T-cell (primary cell): ENCODE results near the gene FAM219A. TPM values are rescaled to one million over a fixed set of nuclear protein-coding genes. Genes with fewer than 3 reads are reported as not detected.

Experiments used
- ATAC-seq, 4 experiments: fragments of 200-7000 bp in 3 of 4; fragments of 150-1000 bp in 1 of 4; cut with Tn5 transposase; replicated peaks in 1 of 4; 1 replicate in 3 of 4; 2 replicates in 1 of 4; pipeline ENCODE4 v1.10.0; 2021; ENCODE audit warnings: moderate library complexity in 3 of 4, mild to moderate bottlenecking in 2 of 4, moderate number of reproducible peaks in 1 of 4
- CTCF ChIA-PET, 2 donors: fragments of 300-600 bp; sonication (Branson Sonifier 250); formaldehyde crosslinking; loops; one replicate each; lab custom pipeline; 2022; ENCODE audit warnings: antibody characterized with exemption in 2 of 2; lab: Charles Lee
- POLR2A ChIA-PET, 2 donors: fragments of 300-600 bp; sonication (Branson Sonifier 250); formaldehyde crosslinking; loops; one replicate each; lab custom pipeline; 2022; ENCODE audit warnings: antibody characterized with exemption in 2 of 2; lab: Charles Lee
- DNase-seq, 35 experiments: peaks; one replicate each; pipeline versions ENCODE4 v3.0.0 to v3.0.0-alpha.2; 2013 to 2023
- H3K27ac ChIP-seq: one replicate; pipeline ENCODE4 v1.5.1; 2013; ENCODE audit warnings: low read length
- H3K27me3 ChIP-seq, 2 experiments: replicated peaks in 1 of 2; 1 replicate in 1 of 2; 2 replicates in 1 of 2; pipeline versions ENCODE4 v1.6.1 to v1.7.0; 2013; ENCODE audit warnings: low read length in 1 of 2, mixed read lengths in 1 of 2; ENCODE audit not compliant: control insufficient read depth in 2 of 2, insufficient read depth in 2 of 2; ENCODE audit errors: extremely low read depth in 1 of 2
- H3K36me3 ChIP-seq, 2 donors: 1 replicate in 1 of 2; 2 replicates in 1 of 2; pipeline versions ENCODE4 v1.6.1 to v1.7.0; 2013; ENCODE audit warnings: low read length in 1 of 2; ENCODE audit not compliant: control insufficient read depth in 2 of 2, insufficient read depth in 1 of 2; ENCODE audit errors: extremely low read depth in 1 of 2
- H3K4me1 ChIP-seq, 2 experiments: 1 replicate in 1 of 2; 2 replicates in 1 of 2; pipeline versions ENCODE4 v1.6.1 to v1.7.0; 2013; ENCODE audit warnings: low read length in 2 of 2, mixed read lengths in 1 of 2; ENCODE audit not compliant: insufficient read depth in 2 of 2, control insufficient read depth in 1 of 2; ENCODE audit errors: extremely low read depth in 1 of 2
- H3K4me3 ChIP-seq, 2 donors: 1 replicate in 1 of 2; 2 replicates in 1 of 2; pipeline versions ENCODE4 v1.5.1 to v1.7.0; 2013; ENCODE audit warnings: mild to moderate bottlenecking in 2 of 2, low read length in 1 of 2, moderate library complexity in 1 of 2; ENCODE audit not compliant: control insufficient read depth in 1 of 2; ENCODE audit errors: extremely low read depth in 1 of 2
- H3K9me3 ChIP-seq: 2 replicates; pipeline ENCODE4 v1.7.0; 2013
- H3K27ac Mint-ChIP-seq, 2 donors: one replicate each; pipeline ENCODE4 v1.8.0; 2020 to 2021; ENCODE audit warnings: mild to moderate bottlenecking in 2 of 2, mixed read lengths in 2 of 2
- H3K27me3 Mint-ChIP-seq, 2 donors: one replicate each; pipeline ENCODE4 v1.8.0; 2021 to 2022; ENCODE audit warnings: mixed read lengths in 2 of 2
- H3K36me3 Mint-ChIP-seq: one replicate; pipeline ENCODE4 v1.8.0; 2021; ENCODE audit warnings: mixed read lengths
- H3K4me1 Mint-ChIP-seq, 3 donors: one replicate each; pipeline ENCODE4 v1.8.0; 2020 to 2022; ENCODE audit warnings: mixed read lengths in 3 of 3, mild to moderate bottlenecking in 1 of 3
- H3K4me3 Mint-ChIP-seq, 3 donors: one replicate each; pipeline ENCODE4 v1.8.0; 2020 to 2022; ENCODE audit warnings: mild to moderate bottlenecking in 3 of 3, mixed read lengths in 3 of 3, moderate library complexity in 3 of 3
- H3K9me3 Mint-ChIP-seq, 3 donors: one replicate each; pipeline ENCODE4 v1.8.0; 2020 to 2022; ENCODE audit warnings: mixed read lengths in 3 of 3
- WGBS: methylation state at CpG from one replicate; pipeline ENCODE4 v1.1.5; 2013; ENCODE audit warnings: missing lambda C conversion rate; ENCODE audit not compliant: insufficient coverage; 5-methylcytosine and 5-hydroxymethylcytosine counted together
- total RNA-seq, 35 experiments: library from RNA in 6 of 35; stranded (reverse) in 6 of 35; fragments of 120-200 nt in 1 of 35; gene quantifications; one replicate each; pipeline versions ENCODE4 v1.2.1 to v1.2.4 and lab custom pipeline; 2013 to 2026

FAM219A gene
- total RNA-seq, 5 donors from 2014 or later (not counting 1 experiment from before 2014, with no cell fraction given): 10.7 to 20.7 (median 18.7) TPM

GRCh38 chr9:34477541-34477940, 19.2 kb upstream of the FAM219A start:
- Histone ChIP-seq H3K27me3 (peaks cover 6 to 11% of the 10 kb centered on the region in 2 experiments), H3K4me1 (no peaks in the 10 kb centered on the region), H3K36me3 (no peaks in the 10 kb centered on the region), H3K27ac (no peak overlapping the region), H3K4me3 (no peak overlapping the region), H3K9me3 (no peaks in the 10 kb centered on the region)
- DNase-seq (no peak), ATAC-seq (no peak)
- Mint-ChIP-seq H3K27me3 (peaks cover 17 to 18% of the 10 kb centered on the region in 2 donors), H3K27ac (no peak overlapping the region), H3K4me3 (no peak overlapping the region), H3K36me3 (no peaks in the 10 kb centered on the region), H3K9me3 (no peaks in the 10 kb centered on the region), H3K4me1 (no peaks in the 10 kb centered on the region)
- ChIA-PET CTCF (interaction anchor here in 1 of 2 donors (0.6 kb wide), 1 partner anchor 1265 kb away, joined by 3 read pairs; no protein-coding TSS in a partner anchor), POLR2A (no interaction called here)
- no CpG with 5 or more reads among the region's 1 CpG for WGBS

DNA sequence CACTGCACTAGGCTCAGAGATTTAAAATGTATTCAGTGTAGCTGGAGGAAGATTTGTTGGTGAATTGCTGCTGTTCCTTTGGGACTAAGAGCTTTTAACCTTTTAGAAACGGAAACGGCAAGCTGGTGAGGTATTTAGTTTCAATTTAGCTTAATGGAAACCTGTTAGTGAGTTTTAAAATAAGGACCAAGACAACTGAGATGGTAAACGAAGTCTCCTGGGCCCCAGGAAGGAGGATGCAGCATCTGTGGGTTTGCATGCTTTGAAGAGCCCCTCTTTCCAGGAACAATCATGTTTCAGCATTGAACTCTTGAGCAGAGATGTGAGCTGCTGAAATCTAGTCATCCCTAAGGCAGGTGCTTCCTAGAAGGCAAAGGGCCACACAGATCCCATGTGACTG, 16.7 kb upstream of the FAM219A start:
- 51% methylated on average over 3 of the region's 3 CpGs for WGBS
- Mint-ChIP-seq H3K4me1 (no peaks in the 10 kb centered on the region), H3K9me3 (no peaks in the 10 kb centered on the region), H3K4me3 (no peak overlapping the region), H3K36me3 (no peaks in the 10 kb centered on the region), H3K27ac (no peak overlapping the region), H3K27me3 (peaks cover 11 to 15% of the 10 kb centered on the region in 2 donors)
- DNase-seq (no peak), ATAC-seq (no peak)
- CTCF ChIA-PET: no interaction called here
- Histone ChIP-seq H3K27ac (no peak overlapping the region), H3K4me3 (no peak overlapping the region), H3K9me3 (no peaks in the 10 kb centered on the region), H3K36me3 (no peaks in the 10 kb centered on the region), H3K4me1 (no peaks in the 10 kb centered on the region), H3K27me3 (peaks cover 6 to 8% of the 10 kb centered on the region in 2 experiments)
- POLR2A ChIA-PET: interaction anchor here in 1 of 2 donors (0.6 kb wide), 1 partner anchor 14 kb away, joined by 4 read pairs; no protein-coding TSS in a partner anchor

- Mint-ChIP-seq H3K27ac (no peak overlapping the region), H3K27me3 (peaks cover 6 to 10% of the 10 kb centered on the region in 2 donors), H3K9me3 (no peaks in the 10 kb centered on the region), H3K4me3 (no peak overlapping the region), H3K36me3 (no peaks in the 10 kb centered on the region), H3K4me1 (no peaks in the 10 kb centered on the region)
- Histone ChIP-seq H3K36me3 (no peaks in the 10 kb centered on the region), H3K27ac (no peak overlapping the region), H3K9me3 (no peaks in the 10 kb centered on the region), H3K27me3 (peaks cover 7 to 15% of the 10 kb centered on the region in 2 experiments), H3K4me1 (no peaks in the 10 kb centered on the region), H3K4me3 (no peak overlapping the region)
- no peak for ATAC-seq
- CTCF ChIA-PET: interaction anchor here in 1 of 2 donors (0.6 to 0.7 kb wide), 2 partner anchors 10 to 32 kb away, joined by 3 read pairs; no protein-coding TSS in a partner anchor
- POLR2A ChIA-PET: no interaction called here
- WGBS: 36% methylated on average over 1 of the region's 1 CpG
- DNase-seq: no peak
These were observed 7.1 kb upstream of the FAM219A start for GRCh38 chr9:34465468-34465867.

- H3K4me1 Mint-ChIP-seq: peaks cover 0 to 6% (median 0%) of the 10 kb centered on the region in 3 donors
- no peak overlapping the region for H3K4me3 ChIP-seq
- DNase-seq: no peak
- peaks cover 6 to 10% of the 10 kb centered on the region in 2 donors for H3K27me3 Mint-ChIP-seq
- CTCF ChIA-PET: no interaction called here
- no peaks in the 10 kb centered on the region for H3K36me3 ChIP-seq
- no peak overlapping the region for H3K4me3 Mint-ChIP-seq
- H3K27me3 ChIP-seq: peaks cover 7 to 15% of the 10 kb centered on the region in 2 experiments
- H3K9me3 Mint-ChIP-seq: no peaks in the 10 kb centered on the region
- H3K27ac Mint-ChIP-seq: no peak overlapping the region
- no peaks in the 10 kb centered on the region for H3K36me3 Mint-ChIP-seq
- no CpG with 5 or more reads among the region's 2 CpGs for WGBS
- POLR2A ChIA-PET: no interaction called here
- no peak overlapping the region for H3K27ac ChIP-seq
- no peaks in the 10 kb centered on the region for H3K9me3 ChIP-seq
- no peaks in the 10 kb centered on the region for H3K4me1 ChIP-seq
- ATAC-seq: no peak
These were observed 6.2 kb upstream of the FAM219A start for GRCh38 chr9:34464571-34464970.

- 79% methylated on average over 2 of the region's 2 CpGs for WGBS
- POLR2A ChIA-PET: no interaction called here
- CTCF ChIA-PET: interaction anchor here in 1 of 2 donors (0.5 to 0.6 kb wide), 2 partner anchors 36 to 754 kb away, joined by 3 read pairs; no protein-coding TSS in a partner anchor
These were observed 5.5 kb upstream of the FAM219A start for GRCh38 chr9:34463901-34464232.

DNA sequence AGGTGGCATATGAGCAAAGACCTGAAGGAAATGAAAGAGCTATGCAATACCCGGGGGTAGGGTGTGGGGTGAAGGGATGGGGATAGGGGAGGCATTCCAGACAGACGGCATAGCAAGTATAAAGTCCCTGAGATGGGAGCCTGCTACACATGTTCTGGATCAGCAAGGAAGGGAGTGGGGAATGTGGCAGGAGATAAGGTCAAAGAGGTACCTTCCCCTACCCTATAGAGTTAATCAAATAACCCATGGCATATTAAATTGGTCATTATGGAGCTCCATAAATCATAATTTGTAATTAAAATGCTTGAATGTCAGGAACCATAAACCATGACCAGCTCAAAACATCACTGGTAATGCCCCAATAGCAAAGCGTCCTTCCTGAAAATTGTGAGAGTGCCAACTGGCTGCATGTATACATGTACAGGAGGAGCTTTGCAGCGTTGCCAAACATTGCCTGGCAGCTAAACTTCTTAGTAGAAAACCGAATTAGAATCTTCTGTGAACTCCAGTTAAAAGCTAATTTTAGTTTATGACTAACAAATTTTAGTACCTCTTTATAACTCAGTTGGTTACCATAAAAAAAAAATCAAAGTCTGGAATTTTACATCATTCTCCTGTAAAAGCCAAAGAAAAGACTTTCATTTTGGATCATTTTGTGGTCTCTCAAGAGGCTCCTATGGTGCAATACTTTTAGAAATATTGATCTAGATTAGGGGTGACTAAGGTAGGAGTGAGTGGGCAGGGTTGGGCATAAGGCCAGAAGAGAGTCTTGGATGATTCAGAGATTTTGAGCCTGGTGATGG, 4.9 kb upstream of the FAM219A start:
- CTCF ChIA-PET: interaction anchor here in 1 of 2 donors (0.6 kb wide), 2 partner anchors 130 to 754 kb away, joined by 3 read pairs; no protein-coding TSS in a partner anchor

More at GRCh38 chr9:34463901-34464232, 5.5 kb upstream of the FAM219A start:
- H3K4me3 ChIP-seq: no peak overlapping the region
- Mint-ChIP-seq H3K27ac (no peak overlapping the region), H3K27me3 (peaks cover 6 to 10% of the 10 kb centered on the region in 2 donors), H3K4me3 (no peak overlapping the region), H3K4me1 (peaks cover 3 to 13% (median 3%) of the 10 kb centered on the region in 3 donors), H3K9me3 (no peaks in the 10 kb centered on the region), H3K36me3 (no peaks in the 10 kb centered on the region)
- DNase-seq (no peak), ATAC-seq (no peak)
- no peaks in the 10 kb centered on the region for H3K36me3 ChIP-seq
- H3K4me1 ChIP-seq: peaks cover under 1 to 2% of the 10 kb centered on the region in 2 experiments
- no peaks in the 10 kb centered on the region for H3K9me3 ChIP-seq
- peaks cover 7 to 15% of the 10 kb centered on the region in 2 experiments for H3K27me3 ChIP-seq
- no peak overlapping the region for H3K27ac ChIP-seq

More for the DNA sequence above, 4.9 kb upstream of the FAM219A start:
- DNase-seq (no peak), ATAC-seq (no peak)
- H3K4me3 Mint-ChIP-seq: no peak overlapping the region
- Histone ChIP-seq H3K27ac (no peak overlapping the region), H3K9me3 (no peaks in the 10 kb centered on the region), H3K27me3 (peaks cover 3 to 15% of the 10 kb centered on the region in 2 experiments), H3K4me3 (no peak overlapping the region), H3K4me1 (peaks cover 2 to 5% of the 10 kb centered on the region in 2 experiments), H3K36me3 (no peaks in the 10 kb centered on the region)
- H3K36me3 Mint-ChIP-seq: no peaks in the 10 kb centered on the region
- peaks cover 6 to 10% of the 10 kb centered on the region in 2 donors for H3K27me3 Mint-ChIP-seq
- H3K9me3 Mint-ChIP-seq: no peaks in the 10 kb centered on the region
- 60% methylated on average over 1 of the region's 5 CpGs for WGBS
- H3K27ac Mint-ChIP-seq: no peak overlapping the region
- peaks cover 7 to 18% (median 9%) of the 10 kb centered on the region in 3 donors for H3K4me1 Mint-ChIP-seq
- POLR2A ChIA-PET: interaction anchor here in 1 of 2 donors (0.6 kb wide), 1 partner anchor 148 kb away, joined by 5 read pairs; no protein-coding TSS in a partner anchor
